ENCODE results near the gene TCEA3. TPM values are rescaled to one million over a fixed set of nuclear protein-coding genes. Genes with fewer than 3 reads are reported as not detected.

TCEA3 gene
- total RNA-seq, 1 donor from 2014 or later: not detected

DNA sequence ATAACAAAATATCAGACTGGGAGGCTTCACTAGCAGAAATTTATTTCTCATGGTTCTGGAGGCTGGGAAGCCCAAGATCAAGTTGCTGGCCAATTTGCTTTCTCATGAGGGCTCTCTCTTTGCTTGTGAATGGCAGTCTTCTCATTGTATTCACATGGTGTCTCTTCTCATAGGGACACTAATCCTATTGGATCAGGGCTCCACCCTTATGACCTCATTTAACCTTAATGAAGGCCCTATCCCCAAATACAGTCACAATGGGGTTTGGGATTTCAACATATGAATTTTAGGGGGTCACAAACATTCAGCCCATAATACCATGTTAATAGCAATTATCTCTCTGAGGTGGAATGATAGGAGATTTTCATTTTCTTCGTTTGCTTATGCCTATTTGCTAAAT, 25.3 kb downstream of the TCEA3 start:
- intact Hi-C loops (cut with micrococcal nuclease): no loop called here

DNA sequence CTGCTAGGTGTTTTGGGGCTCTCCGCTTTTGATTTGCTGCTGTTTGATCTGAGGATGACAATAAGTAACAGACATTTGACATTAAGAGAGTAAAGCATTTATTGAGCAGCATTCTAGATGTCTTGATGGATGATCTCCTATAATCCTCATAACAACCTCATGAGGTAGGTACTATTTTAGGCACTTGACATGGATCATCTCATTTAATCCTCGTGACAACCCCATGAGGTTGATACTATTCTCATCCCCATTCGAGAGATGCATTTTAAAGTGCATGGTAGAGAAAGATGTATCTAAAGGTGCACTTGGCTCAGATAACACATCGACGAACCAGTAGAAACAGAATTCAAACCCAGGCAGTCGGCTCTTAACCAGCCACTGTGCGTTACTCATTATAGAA, 26.6 kb downstream of the TCEA3 start:
- Mint-ChIP-seq H3K36me3 (ENCODE audit: low read depth) (no peaks in the 10 kb centered on the region), H3K4me3 (no peak overlapping the region), H3K9me3 (peaks cover 2% of the 10 kb centered on the region), H3K4me1 (no peaks in the 10 kb centered on the region), H3K27me3 (peaks cover 20% of the 10 kb centered on the region), H3K27ac (no peak overlapping the region)
- ChIA-PET CTCF (no interaction called here), POLR2A (no interaction called here)
- intact Hi-C loops (cut with micrococcal nuclease): no loop called here
- TF ChIP-seq, protein P1, sequence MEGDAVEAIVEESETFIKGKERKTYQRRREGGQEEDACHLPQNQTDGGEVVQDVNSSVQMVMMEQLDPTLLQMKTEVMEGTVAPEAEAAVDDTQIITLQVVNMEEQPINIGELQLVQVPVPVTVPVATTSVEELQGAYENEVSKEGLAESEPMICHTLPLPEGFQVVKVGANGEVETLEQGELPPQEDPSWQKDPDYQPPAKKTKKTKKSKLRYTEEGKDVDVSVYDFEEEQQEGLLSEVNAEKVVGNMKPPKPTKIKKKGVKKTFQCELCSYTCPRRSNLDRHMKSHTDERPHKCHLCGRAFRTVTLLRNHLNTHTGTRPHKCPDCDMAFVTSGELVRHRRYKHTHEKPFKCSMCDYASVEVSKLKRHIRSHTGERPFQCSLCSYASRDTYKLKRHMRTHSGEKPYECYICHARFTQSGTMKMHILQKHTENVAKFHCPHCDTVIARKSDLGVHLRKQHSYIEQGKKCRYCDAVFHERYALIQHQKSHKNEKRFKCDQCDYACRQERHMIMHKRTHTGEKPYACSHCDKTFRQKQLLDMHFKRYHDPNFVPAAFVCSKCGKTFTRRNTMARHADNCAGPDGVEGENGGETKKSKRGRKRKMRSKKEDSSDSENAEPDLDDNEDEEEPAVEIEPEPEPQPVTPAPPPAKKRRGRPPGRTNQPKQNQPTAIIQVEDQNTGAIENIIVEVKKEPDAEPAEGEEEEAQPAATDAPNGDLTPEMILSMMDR (IDR thresholded peaks at IDR 0.05): no peak
- DNase-seq (no peak), ATAC-seq (ENCODE audit: low read depth) (no peak)

More for the DNA sequence above, 25.3 kb downstream of the TCEA3 start:
- DNase-seq (no peak), ATAC-seq (ENCODE audit: low read depth) (no peak)
- Mint-ChIP-seq H3K4me3 (no peak overlapping the region), H3K36me3 (ENCODE audit: low read depth) (no peaks in the 10 kb centered on the region), H3K4me1 (no peaks in the 10 kb centered on the region), H3K9me3 (peaks cover 2% of the 10 kb centered on the region), H3K27me3 (peaks cover 18% of the 10 kb centered on the region), H3K27ac (no peak overlapping the region)
- ChIA-PET CTCF (no interaction called here), POLR2A (no interaction called here)
- TF ChIP-seq, protein P1 (IDR thresholded peaks at IDR 0.05): no peak

DNA sequence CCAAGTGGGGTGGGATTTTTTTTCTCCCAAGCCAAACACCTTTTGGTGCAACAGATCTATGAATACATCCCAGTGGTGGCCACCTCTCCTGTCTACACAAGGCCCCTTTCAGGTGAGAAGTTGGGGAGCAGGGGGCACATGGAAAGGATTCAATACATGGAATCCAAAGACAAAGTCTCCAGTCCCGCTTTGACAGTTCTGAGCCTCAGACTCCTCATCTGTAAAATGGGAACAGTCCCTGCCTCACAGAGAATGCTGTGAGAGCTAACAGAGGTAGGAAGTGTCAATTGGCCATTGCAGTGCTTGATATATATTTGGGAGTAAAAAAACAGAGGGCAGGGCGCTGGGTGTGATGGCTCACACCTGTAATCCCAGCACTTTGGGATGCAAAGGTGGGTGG, 28.2 kb downstream of the TCEA3 start:
- CTCF ChIA-PET: no interaction called here
- DNase-seq: no peak
- Mint-ChIP-seq H3K4me1 (no peaks in the 10 kb centered on the region), H3K27ac (no peak overlapping the region), H3K4me3 (no peak overlapping the region), H3K36me3 (ENCODE audit: low read depth) (no peaks in the 10 kb centered on the region), H3K27me3 (peaks cover 13% of the 10 kb centered on the region), H3K9me3 (peaks cover 2% of the 10 kb centered on the region)
- POLR2A ChIA-PET: no interaction called here
- ATAC-seq (ENCODE audit: low read depth): no peak
- intact Hi-C loops (cut with micrococcal nuclease): no loop called here
- TF ChIP-seq, protein P1 (IDR thresholded peaks at IDR 0.05): no peak

DNA sequence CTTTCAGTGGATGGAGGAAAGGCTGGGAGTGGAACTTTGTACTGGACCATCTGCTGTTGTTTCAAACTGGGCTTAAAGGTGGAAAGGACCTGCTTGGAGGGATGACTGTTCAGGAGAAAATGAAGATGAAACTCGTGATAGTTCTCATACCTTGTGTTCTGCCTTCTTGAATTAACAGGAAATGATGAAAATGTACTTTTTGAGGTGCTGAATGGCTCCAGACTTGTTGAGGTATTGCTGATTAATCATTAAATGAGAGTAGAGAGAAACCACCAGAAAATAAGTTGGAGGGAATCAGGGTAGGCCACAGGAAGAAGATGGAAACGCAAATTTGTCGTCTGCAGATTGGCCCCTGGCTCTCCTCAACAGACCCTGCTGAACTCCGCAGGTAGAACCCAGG, 28.7 kb downstream of the TCEA3 start:
- Mint-ChIP-seq H3K4me1 (no peaks in the 10 kb centered on the region), H3K4me3 (no peak overlapping the region), H3K27ac (no peak overlapping the region), H3K36me3 (ENCODE audit: low read depth) (no peaks in the 10 kb centered on the region), H3K27me3 (peaks cover 13% of the 10 kb centered on the region), H3K9me3 (peaks cover 2% of the 10 kb centered on the region)
- TF ChIP-seq, protein P1 (IDR thresholded peaks at IDR 0.05): no peak
- ChIA-PET CTCF (no interaction called here), POLR2A (no interaction called here)
- ATAC-seq (ENCODE audit: low read depth) (no peak), DNase-seq (no peak)
- intact Hi-C loops (cut with micrococcal nuclease): no loop called here

DNA sequence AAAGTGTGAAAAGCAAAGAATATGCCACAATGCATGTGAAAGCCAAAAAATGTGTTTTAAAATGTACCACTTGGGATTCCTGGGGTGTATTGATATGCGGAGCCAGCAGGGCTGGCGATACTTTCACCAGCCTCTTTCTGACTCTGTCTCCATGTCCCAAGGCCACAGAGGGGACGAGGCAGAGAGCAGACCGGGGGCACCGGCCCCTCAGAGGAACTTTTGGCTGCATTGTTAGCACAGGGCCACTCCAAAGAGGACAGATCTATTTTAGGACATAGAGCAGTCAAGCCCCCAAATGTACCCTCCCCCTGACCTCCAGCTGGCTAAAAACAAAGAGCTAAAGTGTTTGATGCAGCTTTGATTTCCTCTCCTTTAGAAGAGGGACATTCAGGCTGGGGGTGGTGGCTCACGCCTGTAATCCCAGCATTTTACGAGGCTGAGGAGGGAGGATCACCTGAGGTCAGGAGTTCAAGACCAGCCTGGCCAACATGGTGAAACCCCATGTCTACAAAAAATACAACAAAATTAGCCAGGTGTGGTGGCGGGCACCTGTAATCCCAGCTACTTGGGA, 29.3 kb downstream of the TCEA3 start:
- Mint-ChIP-seq H3K27me3 (peaks cover 15% of the 10 kb centered on the region), H3K27ac (no peak overlapping the region), H3K4me3 (no peak overlapping the region), H3K9me3 (peaks cover 2% of the 10 kb centered on the region), H3K4me1 (no peaks in the 10 kb centered on the region), H3K36me3 (ENCODE audit: low read depth) (no peaks in the 10 kb centered on the region)
- CTCF ChIA-PET: no interaction called here
- ATAC-seq (ENCODE audit: low read depth) (no peak), DNase-seq (no peak)
- TF ChIP-seq, protein P1 (IDR thresholded peaks at IDR 0.05): no peak
- intact Hi-C loops (cut with micrococcal nuclease): no loop called here
- POLR2A ChIA-PET: no interaction called here

Measured in activated B cell treated with CpG ODN at 0.5 μM for 24 hours (primary cell).